Heart right ventricle (tissue), 16 donors: ENCODE data around the gene ATXN7L1. TPM values are rescaled to one million over a fixed set of nuclear protein-coding genes. Genes with fewer than 3 reads are reported as not detected.
A peak's percentile ranks its signal among the peaks of the same experiment; 100 is the strongest.

Experiments used
- ATAC-seq, 8 donors: fragments of 200-7000 bp; cut with Tn5 transposase; one replicate each; pipeline ENCODE4 v1.9.1; 2020; ENCODE audit warnings: mild to moderate bottlenecking in 8 of 8, moderate library complexity in 8 of 8, moderate number of reproducible peaks in 1 of 8
- DNase-seq, 2 donors: peaks; one replicate each; pipeline ENCODE4 v3.0.0-alpha.2; 2020
- H3K27ac ChIP-seq, 10 donors: fragments of 200-600 bp; sonication (generic) in 2 of 10; one replicate each; pipeline versions ENCODE4 v1.5.0 to v1.8.0; 2020 to 2022; ENCODE audit warnings: mild to moderate bottlenecking in 3 of 10
- H3K27me3 ChIP-seq, 7 donors: fragments of 200-600 bp; one replicate each; pipeline ENCODE4 v1.8.0; 2021 to 2022; ENCODE audit warnings: mild to moderate bottlenecking in 2 of 7
- H3K36me3 ChIP-seq, 9 donors: fragments of 200-600 bp; sonication (generic) in 1 of 9; one replicate each; pipeline versions ENCODE4 v1.5.0 to v1.8.0; 2020 to 2022; ENCODE audit warnings: mild to moderate bottlenecking in 2 of 9
- H3K4me1 ChIP-seq, 9 donors: fragments of 200-600 bp; sonication (generic) in 1 of 9; one replicate each; pipeline versions ENCODE4 v1.5.0 to v1.8.0; 2020 to 2022; ENCODE audit warnings: mild to moderate bottlenecking in 4 of 9
- H3K4me3 ChIP-seq, 10 donors: fragments of 200-600 bp; sonication (generic) in 2 of 10; one replicate each; pipeline versions ENCODE4 v1.5.0 to v1.8.0; 2020 to 2022; ENCODE audit warnings: mild to moderate bottlenecking in 7 of 10, moderate library complexity in 2 of 10
- H3K9me3 ChIP-seq, 11 donors: fragments of 200-600 bp in 10 of 11; sonication (generic) in 2 of 11; one replicate each; pipeline versions ENCODE4 v1.5.0 to v1.8.0; 2013 to 2022; ENCODE audit warnings: mild to moderate bottlenecking in 2 of 11, control low read depth in 1 of 11, moderate library complexity in 1 of 11
- CTCF ChIP-seq, 9 donors: fragments of 200-600 bp; sonication (generic) in 2 of 9; IDR thresholded peaks; one replicate each; pipeline versions ENCODE4 v1.5.0 to v1.8.0; 2021 to 2022; ENCODE audit warnings: antibody characterized with exemption in 9 of 9, mild to moderate bottlenecking in 5 of 9, moderate library complexity in 1 of 9
- WGBS, 2 donors: extraction: QIAGEN DNeasy Blood & Tissue Kit; methylation state at CpG; one replicate each; pipeline ENCODE4 v1.1.7; 2013; ENCODE audit warnings: inconsistent platforms in 1 of 2; 5-methylcytosine and 5-hydroxymethylcytosine counted together
- intact Hi-C, 10 donors: fragments of 100-400 bp; cut with DNase I; formaldehyde crosslinking; loops; one replicate each; pipeline versions ENCODE4 v1.11.1 to v1.14.2; 2022
- polyA plus RNA-seq, 2 donors: library from polyadenylated mRNA; stranded (reverse); fragments of 200-250 nt; gene quantifications; one replicate each; pipeline ENCODE4 v1.2.3, GENCODE V29; 2013
- total RNA-seq, 10 donors: library from RNA; stranded (reverse); fragmentation: NEBNext Ultra II Directional in 3 of 10; extraction: Animal tissue kit (Norgen Biotek cat#: 25700) in 3 of 10; gene quantifications; one replicate each; pipeline versions ENCODE4 v1.2.1 to v1.2.4, GENCODE V29; 2021 to 2023
- donor health status: Arrhythmogenic right ventricular cardiomyopathy.
- donor health status: ischemic (EF 13 %, LVEDD 7.1; RV severe dilation, severe dysfunction).
- donor health status: healthy with polysubstance abuse.
- donor health status: DM: no; HTN: yes; CAD: no.
- donor health status: DM: no; HTN: no; CAD: no.
- donor health status: ischemic (EF 25% LVEDD 6.9; RV normal size, moderate dysfunction).
- donor health status: ischemic (EF 25% LVEDD 5.7; RV mildly dilated, moderate dysfunction).
- donor health status: healthy.
- donor health status: DM: yes; HTN: yes; CAD: no.
- donor health status: Ischemic cardiomyopathy.
- donor health status: ischemic (EF 35%, LVEDD 5.7; RV mildly dilated, moderate dysfunction).
- donor health status: nonischemic (EF 11% LVEDD 7.7; RV severe dilation, severe dysfunction).
- donor health status: DM: yes; HTN: yes; CAD: no.
- donor health status: PGD.
- donor health status: ischemic (EF 29% LVEDD 5.4; RV normal size, mild dysfunction).
- donor health status: nonischemic (EF 23%, LVEDD 6.1; RV moderate dilation, normal function).

The ATXN7L1 gene
- total and polyA plus RNA-seq, 12 donors = 1.7 to 7.2 (median 5.4) TPM

GRCh38 chr7:105719395-105719794 lies 157.0 kb downstream of the ATXN7L1 start:
- TF ChIP-seq CTCF (IDR thresholded peaks at IDR 0.05) = no peak
- Histone ChIP-seq H3K4me3 (no peak overlapping the region), H3K9me3 (no peaks in the 10 kb centered on the region), H3K27me3 (no peaks in the 10 kb centered on the region), H3K27ac (no peak overlapping the region), H3K36me3 (peaks cover 0 to 6% (median 0%) of the 10 kb centered on the region in 9 donors), H3K4me1 (peaks cover 0 to 35% (median 23%) of the 10 kb centered on the region in 9 donors)
- intact Hi-C loops = no loop called here
- DNase-seq (no peak), ATAC-seq (peak in 4 of 8 donors; percentile 31 to 55 (median 49))
- 80 to 83% methylated on average over 2 of the region's 2 CpGs for WGBS, 2 donors

GRCh38 chr7:105718511-105718925 lies 157.9 kb downstream of the ATXN7L1 start:
- Histone ChIP-seq H3K36me3 (peaks cover 0 to 3% (median 0%) of the 10 kb centered on the region in 9 donors), H3K4me3 (no peak overlapping the region), H3K4me1 (peaks cover 0 to 44% (median 31%) of the 10 kb centered on the region in 9 donors), H3K27ac (peak overlapping the region in 1 of 10 donors; percentile 41), H3K9me3 (no peaks in the 10 kb centered on the region), H3K27me3 (no peaks in the 10 kb centered on the region)
- WGBS, 2 donors = 25 to 33% methylated on average over 4 of the region's 4 CpGs
- no peak for TF ChIP-seq CTCF (IDR thresholded peaks at IDR 0.05)
- intact Hi-C loops = no loop called here
- ATAC-seq (peak; percentile 46 to 87 (median 73)), DNase-seq (peak; percentile 9 to 16)

GRCh38 chr7:105715528-105715927 lies 160.9 kb downstream of the ATXN7L1 start:
- TF ChIP-seq CTCF (IDR thresholded peaks at IDR 0.05) = no peak
- H3K4me3 ChIP-seq = no peak overlapping the region
- no peak for DNase-seq
- intact Hi-C loops = no loop called here
- H3K27me3 ChIP-seq = no peaks in the 10 kb centered on the region
- peaks cover 0 to 4% (median 0%) of the 10 kb centered on the region in 9 donors for H3K36me3 ChIP-seq
- no peak for ATAC-seq
- H3K9me3 ChIP-seq = peaks cover 0 to 26% (median 11%) of the 10 kb centered on the region in 11 donors
- peaks cover 0 to 51% (median 31%) of the 10 kb centered on the region in 9 donors for H3K4me1 ChIP-seq
- no peak overlapping the region for H3K27ac ChIP-seq

- peaks cover 0 to 35% (median 20%) of the 10 kb centered on the region in 9 donors for H3K4me1 ChIP-seq
- peak in 3 of 8 donors; percentile 28 to 57 (median 43) for ATAC-seq
- TF ChIP-seq CTCF (IDR thresholded peaks at IDR 0.05) = no peak
- no peaks in the 10 kb centered on the region for H3K27me3 ChIP-seq
- no peak for DNase-seq
- no peak overlapping the region for H3K27ac ChIP-seq
- intact Hi-C loops = loop anchor here in 1 of 10 donors (5.0 kb wide), 1 partner anchor 41 kb away; no protein-coding TSS in a partner anchor
- peaks cover 0 to 28% (median 11%) of the 10 kb centered on the region in 11 donors for H3K9me3 ChIP-seq
- peaks cover 0 to 4% (median 0%) of the 10 kb centered on the region in 9 donors for H3K36me3 ChIP-seq
- no peak overlapping the region for H3K4me3 ChIP-seq
- 52 to 67% methylated on average over 6 of the region's 6 CpGs for WGBS, 2 donors
Measured at GRCh38 chr7:105713488-105714465, 162.6 kb downstream of the ATXN7L1 start.
